H9 (cell line): Measurements from ENCODE around the gene ZBTB17. TPM values are rescaled to one million over a fixed set of nuclear protein-coding genes. Genes with fewer than 3 reads are reported as not detected.

Experiments used
- DNase-seq: peaks from one replicate; pipeline ENCODE4 v3.0.0-alpha.2; 2017
- H2AFZ ChIP-seq: one replicate; pipeline ENCODE4 v1.6.1; 2013; ENCODE audit warnings: mild to moderate bottlenecking, low read length, control low read depth, moderate library complexity
- H2AK5ac ChIP-seq: 2 replicates; pipeline ENCODE4 v1.6.1; 2013; ENCODE audit warnings: low read length, control low read depth, mixed read lengths; ENCODE audit not compliant: insufficient read length
- H2BK120ac ChIP-seq: one replicate; pipeline ENCODE4 v1.6.1; 2013; ENCODE audit warnings: low read depth, mild to moderate bottlenecking, low read length, control low read depth, inconsistent platforms; ENCODE audit not compliant: poor library complexity, severe bottlenecking
- H2BK12ac ChIP-seq: 2 replicates; pipeline ENCODE4 v1.6.1; 2013; ENCODE audit warnings: low read length, control low read depth, mixed read lengths, low read depth; ENCODE audit not compliant: insufficient read length
- H2BK15ac ChIP-seq: 2 replicates; pipeline ENCODE4 v1.6.1; 2013; ENCODE audit warnings: low read depth, low read length, control low read depth
- H2BK20ac ChIP-seq: one replicate; pipeline ENCODE4 v1.6.1; 2013; ENCODE audit warnings: low read depth, mild to moderate bottlenecking, low read length, control low read depth, inconsistent platforms; ENCODE audit not compliant: poor library complexity, severe bottlenecking
- H2BK5ac ChIP-seq: 2 replicates; pipeline ENCODE4 v1.6.1; 2013; ENCODE audit warnings: low read length, control low read depth, mixed read lengths; ENCODE audit not compliant: insufficient read length
- H3K14ac ChIP-seq: 2 replicates; pipeline ENCODE4 v1.6.1; 2013; ENCODE audit warnings: low read length, control low read depth; ENCODE audit not compliant: insufficient read depth
- H3K18ac ChIP-seq: 2 replicates; pipeline ENCODE4 v1.6.1; 2013; ENCODE audit warnings: low read depth, mild to moderate bottlenecking, mixed read lengths, low read length, control low read depth; ENCODE audit not compliant: insufficient read length
- H3K23ac ChIP-seq: 2 replicates; pipeline ENCODE4 v1.6.1; 2013; ENCODE audit warnings: low read length, control low read depth, mixed read lengths, low read depth; ENCODE audit not compliant: insufficient read length
- H3K23me2 ChIP-seq: 2 replicates; pipeline ENCODE4 v1.6.1; 2013; ENCODE audit warnings: low read depth, mild to moderate bottlenecking, mixed read lengths, low read length, control low read depth; ENCODE audit not compliant: insufficient read length, poor library complexity, severe bottlenecking
- H3K27ac ChIP-seq: 2 replicates; pipeline ENCODE4 v1.5.1; 2013; ENCODE audit warnings: low read length, control low read depth, mixed read lengths, low read depth; ENCODE audit not compliant: insufficient read length
- H3K27me3 ChIP-seq: 2 replicates; pipeline ENCODE4 v1.6.1; 2013; ENCODE audit warnings: low read length, control low read depth, inconsistent platforms; ENCODE audit not compliant: insufficient read depth
- H3K4ac ChIP-seq: 2 replicates; pipeline ENCODE4 v1.6.1; 2013; ENCODE audit warnings: low read depth, mild to moderate bottlenecking, control low read depth, inconsistent platforms, low read length, moderate library complexity
- H3K4me1 ChIP-seq: 2 replicates; pipeline ENCODE4 v1.6.1; 2013; ENCODE audit warnings: low read length, control low read depth, inconsistent platforms; ENCODE audit not compliant: insufficient read depth
- H3K4me2 ChIP-seq: 2 replicates; pipeline ENCODE4 v1.6.1; 2013; ENCODE audit warnings: low read length, control low read depth, mixed read lengths; ENCODE audit not compliant: insufficient read length, insufficient read depth
- H3K56ac ChIP-seq: 2 replicates; pipeline ENCODE4 v1.6.1; 2013; ENCODE audit warnings: low read depth, mild to moderate bottlenecking, mixed read lengths, low read length, control low read depth; ENCODE audit not compliant: insufficient read length
- H3K79me1 ChIP-seq: 2 replicates; pipeline ENCODE4 v1.6.1; 2013; ENCODE audit warnings: low read depth, mild to moderate bottlenecking, moderate library complexity, low read length, control low read depth, inconsistent platforms; ENCODE audit not compliant: insufficient read depth, poor library complexity, severe bottlenecking
- H3K79me2 ChIP-seq: 2 replicates; pipeline ENCODE4 v1.6.1; 2013; ENCODE audit warnings: low read length, control low read depth, inconsistent platforms; ENCODE audit not compliant: insufficient read depth
- H3K9ac ChIP-seq: 2 replicates; pipeline ENCODE4 v1.6.1; 2013; ENCODE audit warnings: low read length, control low read depth, mixed read lengths; ENCODE audit not compliant: insufficient read length; ENCODE audit errors: extremely low read depth
- H3K9me3 ChIP-seq: one replicate; pipeline ENCODE4 v1.6.1; 2013; ENCODE audit warnings: low read depth, low read length, inconsistent platforms; ENCODE audit not compliant: control insufficient read depth
- H3T11ph ChIP-seq: one replicate; pipeline ENCODE4 v1.6.1; 2013; ENCODE audit warnings: mild to moderate bottlenecking, low read length, control low read depth, inconsistent platforms
- H4K20me1 ChIP-seq: one replicate; pipeline ENCODE4 v1.6.1; 2013; ENCODE audit not compliant: control insufficient read depth, insufficient read length, insufficient read depth
- H4K5ac ChIP-seq: 2 replicates; pipeline ENCODE4 v1.6.1; 2013; ENCODE audit warnings: low read depth, mild to moderate bottlenecking, mixed read lengths, low read length, control low read depth; ENCODE audit not compliant: insufficient read length
- H4K8ac ChIP-seq: replicated peaks from 2 replicates; pipeline ENCODE4 v1.6.1; 2013; ENCODE audit warnings: low read length, control low read depth, mixed read lengths, low read depth; ENCODE audit not compliant: insufficient read length
- H4K91ac ChIP-seq: 2 replicates; pipeline ENCODE4 v1.6.1; 2013; ENCODE audit warnings: low read depth, mild to moderate bottlenecking, moderate library complexity, mixed read lengths, low read length, control low read depth; ENCODE audit not compliant: insufficient read length
- H3K27ac Mint-ChIP-seq, 3 experiments: 2 replicates in 2 of 3; 3 replicates in 1 of 3; pipeline ENCODE4 v1.8.0; 2020 to 2021; ENCODE audit warnings: mixed read lengths in 3 of 3, mild to moderate bottlenecking in 1 of 3, moderate library complexity in 1 of 3
- H3K27me3 Mint-ChIP-seq: 2 replicates; pipeline ENCODE4 v1.8.0; 2021; ENCODE audit warnings: low read depth, mild to moderate bottlenecking, moderate library complexity, mixed read lengths
- H3K36me3 Mint-ChIP-seq, 3 experiments: 2 replicates in 2 of 3; 3 replicates in 1 of 3; pipeline ENCODE4 v1.8.0; 2020 to 2021; ENCODE audit warnings: low read depth in 3 of 3, mixed read lengths in 3 of 3; ENCODE audit not compliant: insufficient read depth in 1 of 3
- H3K4me1 Mint-ChIP-seq, 2 experiments: 2 replicates each; pipeline ENCODE4 v1.8.0; 2020; ENCODE audit warnings: mixed read lengths in 2 of 2
- H3K4me3 Mint-ChIP-seq, 2 experiments: 2 replicates in 1 of 2; 3 replicates in 1 of 2; pipeline ENCODE4 v1.8.0; 2020 to 2021; ENCODE audit warnings: mild to moderate bottlenecking in 2 of 2, mixed read lengths in 2 of 2, moderate library complexity in 1 of 2
- H3K9me3 Mint-ChIP-seq, 2 experiments: 2 replicates in 1 of 2; 3 replicates in 1 of 2; pipeline ENCODE4 v1.8.0; 2020; ENCODE audit warnings: mild to moderate bottlenecking in 2 of 2, mixed read lengths in 2 of 2, moderate library complexity in 1 of 2
- CTCF ChIP-seq: fragments of 200-600 bp; sonication (generic); conservative IDR thresholded peaks from 3 replicates; pipeline ENCODE4 v1.8.0; 2021; ENCODE audit warnings: antibody characterized with exemption, mild to moderate bottlenecking
- WGBS: extraction: QIAGEN DNeasy Blood & Tissue Kit; methylation state at CpG from one replicate; pipeline ENCODE4 v1.1.7; 2013; ENCODE audit warnings: missing lambda C conversion rate, low lambda C conversion rate, mixed read lengths; ENCODE audit not compliant: insufficient read length; ENCODE audit errors: extremely low coverage; 5-methylcytosine and 5-hydroxymethylcytosine counted together
- total RNA-seq: library from RNA; stranded (reverse); gene quantifications from 2 replicates; pipeline ENCODE4 v1.2.1, GENCODE V29; 2021

Gene ZBTB17
- total RNA-seq, 1 experiment from 2014 or later: 16.5 TPM

GRCh38 chr1:15962176-15962575 lies 13.7 kb downstream of the ZBTB17 start:
- H2BK5ac ChIP-seq: no peak overlapping the region
- Mint-ChIP-seq H3K9me3 (no peaks in the 10 kb centered on the region), H3K4me3 (no peak overlapping the region), H3K27ac (no peak overlapping the region), H3K36me3 (peaks cover 0 to 3% (median 0%) of the 10 kb centered on the region in 3 experiments; a peak in 1 of 7 replicates), H3K4me1 (peaks cover 31 to 32% of the 10 kb centered on the region in 2 experiments), H3K27me3 (peaks cover 33% of the 10 kb centered on the region)
- H3K23ac ChIP-seq: no peak overlapping the region
- no peak overlapping the region for H3T11ph ChIP-seq
- no peak overlapping the region for H3K14ac ChIP-seq
- no peak overlapping the region for H2AK5ac ChIP-seq
- no peak overlapping the region for H2BK12ac ChIP-seq
- no peak overlapping the region for H3K4me2 ChIP-seq
- H4K20me1 ChIP-seq: no peaks in the 10 kb centered on the region
- no peaks in the 10 kb centered on the region for H3K9me3 ChIP-seq
- H3K27ac ChIP-seq: no peak overlapping the region
- H2BK120ac ChIP-seq: no peak overlapping the region
- no peak overlapping the region for H3K4ac ChIP-seq
- H2AFZ ChIP-seq: no peak overlapping the region
- H4K8ac ChIP-seq: no peak overlapping the region
- H4K5ac ChIP-seq: no peak overlapping the region
- H4K91ac ChIP-seq: no peak overlapping the region
- H3K9ac ChIP-seq: no peak overlapping the region
- no peak for TF ChIP-seq CTCF
- H3K56ac ChIP-seq: no peak overlapping the region
- no CpG with 5 or more reads among the region's 6 CpGs for WGBS
- peaks cover 3% of the 10 kb centered on the region; the same call in 1 of the 2 replicates for H3K4me1 ChIP-seq
- H2BK20ac ChIP-seq: no peak overlapping the region
- H3K79me1 ChIP-seq: no peaks in the 10 kb centered on the region
- H2BK15ac ChIP-seq: no peak overlapping the region
- no peaks in the 10 kb centered on the region for H3K79me2 ChIP-seq
- no peak overlapping the region for H3K18ac ChIP-seq
- no peaks in the 10 kb centered on the region for H3K23me2 ChIP-seq
- DNase-seq: no peak
- H3K27me3 ChIP-seq: no peaks in the 10 kb centered on the region
